SK-N-MC (cell line): Measurements from ENCODE around the gene CDH22.

Experiments
- EZH2 ChIP-seq: fragments of 200-600 bp; sonication (generic); IDR thresholded peaks from one replicate; pipeline ENCODE4 v1.6.1; 2017; ENCODE audit warnings: antibody characterized with exemption
- POLR2AphosphoS5 ChIP-seq: IDR thresholded peaks from 2 replicates; pipeline ENCODE4 v1.6.1; 2012; ENCODE audit warnings: mild to moderate bottlenecking, low read depth, low read length, borderline replicate concordance

GRCh38 chr20:46256293-46256692, 52.0 kb downstream of the CDH22 start:
- no peak for TF ChIP-seq POLR2AphosphoS5
- TF ChIP-seq EZH2 = no peak
